T-helper 2 cell (primary cell): Measurements from ENCODE around the gene NAB1.
A peak's percentile ranks its signal among the peaks of the same experiment; 100 is the strongest.
"Not testable (repeated sequence)": the region's sequence is repeated elsewhere in the genome, so short reads cannot be mapped to it uniquely, and the experiment has no call there.

Source experiments
- DNase-seq, 5 experiments: peaks; one replicate each; pipeline versions ENCODE4 v3.0.0 to v3.0.0-alpha.2; 2012 to 2022
- total RNA-seq, 2 donors: gene quantifications; one replicate each; lab custom pipeline; 2026; lab: John Stamatoyannopoulos, UW

NAB1 gene
- total RNA-seq = 31.7 to 37.4 reads per million in 2 donors

GRCh38 chr2:190649035-190649797 is at the start of gene NAB1:
Gene NAB1, plus strand, starts transcription at chr2:190649083. Its CDS starts 10,094 bp downstream, at chr2:190659177.
- peak; percentile 41 to 70 (median 52) for DNase-seq

GRCh38 chr2:190599546-190600220 is 49.2 kb upstream of the NAB1 start:
- no peak for DNase-seq

GRCh38 chr2:190600293-190601103 is 48.4 kb upstream of the NAB1 start:
- DNase-seq = no peak

- DNase-seq = no peak
These were observed 45.5 kb upstream of the NAB1 start for GRCh38 chr2:190603374-190603773.

- no peak for DNase-seq
These were observed 41.8 kb upstream of the NAB1 start for GRCh38 chr2:190607014-190607597.

GRCh38 chr2:190607657-190608357 is 41.1 kb upstream of the NAB1 start:
- DNase-seq = no peak

- DNase-seq = not testable (repeated sequence)
These were observed 40.0 kb upstream of the NAB1 start for GRCh38 chr2:190608863-190609262.

- DNase-seq = not testable (repeated sequence)
These were observed 39.5 kb upstream of the NAB1 start for GRCh38 chr2:190609397-190609796.

- not testable (repeated sequence) for DNase-seq
These were observed 38.4 kb upstream of the NAB1 start for GRCh38 chr2:190610528-190610927.

- DNase-seq = no peak
These were observed 33.2 kb upstream of the NAB1 start for GRCh38 chr2:190615555-190616200.

- DNase-seq = no peak
These were observed 30.9 kb upstream of the NAB1 start for GRCh38 chr2:190618030-190618429.

- DNase-seq = no peak
These were observed 23.2 kb upstream of the NAB1 start for GRCh38 chr2:190625691-190626090.

GRCh38 chr2:190626641-190627210 is 22.2 kb upstream of the NAB1 start:
- DNase-seq = no peak

GRCh38 chr2:190627448-190628412 is 21.2 kb upstream of the NAB1 start:
- DNase-seq = peak in 1 of 5 experiments; percentile 49

- DNase-seq = no peak
These were observed 20.1 kb upstream of the NAB1 start for GRCh38 chr2:190628591-190629319.

- DNase-seq = no peak
These were observed 14.5 kb upstream of the NAB1 start for GRCh38 chr2:190634381-190634780.

- DNase-seq = peak in 1 of 5 experiments; percentile 16
These were observed 13.1 kb upstream of the NAB1 start for GRCh38 chr2:190635781-190636180.

GRCh38 chr2:190636361-190636760 is 12.5 kb upstream of the NAB1 start:
- no peak for DNase-seq

GRCh38 chr2:190637281-190637734 is 11.6 kb upstream of the NAB1 start:
- no peak for DNase-seq
